ENCODE data around the gene CA12.
"Not testable (repeated sequence)": the region's sequence is repeated elsewhere in the genome, so short reads cannot be mapped to it uniquely, and the experiment has no call there.

CA12 gene

GRCh38 chr15:63381301-63382204, at the start of gene CA12:
Gene CA12 (minus strand): TSS chr15:63381846. CDS start chr15:63381720, 126 bp downstream.
- DNase-seq: peak; percentile 42

GRCh38 chr15:63430766-63431451, 49.3 kb upstream of the CA12 start:
- no peak for DNase-seq

- DNase-seq: no peak
Observed at GRCh38 chr15:63426552-63426951, 44.9 kb upstream of the CA12 start.

GRCh38 chr15:63425426-63425985, 43.9 kb upstream of the CA12 start:
- DNase-seq: no peak

DNA sequence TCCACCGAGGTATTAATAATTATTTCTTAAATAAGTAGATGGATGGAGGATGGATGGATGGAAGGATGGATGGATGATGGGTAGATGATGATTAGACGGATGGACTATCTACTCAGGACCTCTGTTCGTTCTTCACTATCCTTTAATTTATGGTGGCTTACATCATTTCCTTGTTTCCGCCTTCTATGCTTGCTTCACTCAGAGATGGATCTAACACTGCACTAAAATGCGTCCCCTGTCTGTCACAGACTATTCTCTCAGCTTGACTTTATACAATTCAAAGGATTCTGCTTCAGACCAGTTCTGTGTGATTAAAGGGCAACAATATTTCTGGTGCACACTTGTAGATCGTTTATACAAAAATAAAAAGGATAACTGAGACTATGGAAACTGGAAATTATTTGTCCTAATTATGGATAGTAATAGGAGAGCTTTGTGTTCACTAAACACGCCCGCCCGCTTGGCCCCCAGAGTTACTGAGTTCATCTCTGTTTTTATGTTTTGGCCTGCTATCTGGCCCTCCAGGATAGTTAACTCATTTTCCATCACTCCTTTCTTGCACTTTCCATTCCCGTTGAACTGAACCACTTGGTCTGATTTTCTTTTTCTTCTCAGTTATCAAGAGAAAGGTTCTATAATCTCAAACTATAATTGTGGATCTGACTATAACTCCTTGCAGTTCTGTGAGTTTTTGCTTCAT, 41.4 kb upstream of the CA12 start:
- DNase-seq: no peak

DNA sequence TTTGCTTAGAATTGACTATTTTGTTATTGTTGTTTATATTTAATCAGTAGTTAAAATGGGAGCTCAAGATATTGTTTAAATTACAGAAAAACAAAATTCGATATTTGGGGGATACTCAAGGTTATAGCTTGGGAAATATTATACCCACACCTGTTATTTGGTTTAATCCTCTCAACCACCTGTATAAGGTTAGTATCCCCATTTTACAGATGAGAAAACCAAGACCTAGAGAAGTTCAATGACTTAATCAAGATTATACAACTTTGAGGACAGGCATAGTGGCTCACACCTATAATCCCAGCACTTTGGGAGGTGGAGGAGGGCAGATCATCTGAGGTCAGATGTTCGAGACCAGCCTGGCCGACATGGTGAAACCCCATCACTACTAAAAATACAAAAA, 39.8 kb upstream of the CA12 start:
- no peak for DNase-seq

GRCh38 chr15:63420333-63420747, 38.7 kb upstream of the CA12 start:
- DNase-seq: no peak

DNA sequence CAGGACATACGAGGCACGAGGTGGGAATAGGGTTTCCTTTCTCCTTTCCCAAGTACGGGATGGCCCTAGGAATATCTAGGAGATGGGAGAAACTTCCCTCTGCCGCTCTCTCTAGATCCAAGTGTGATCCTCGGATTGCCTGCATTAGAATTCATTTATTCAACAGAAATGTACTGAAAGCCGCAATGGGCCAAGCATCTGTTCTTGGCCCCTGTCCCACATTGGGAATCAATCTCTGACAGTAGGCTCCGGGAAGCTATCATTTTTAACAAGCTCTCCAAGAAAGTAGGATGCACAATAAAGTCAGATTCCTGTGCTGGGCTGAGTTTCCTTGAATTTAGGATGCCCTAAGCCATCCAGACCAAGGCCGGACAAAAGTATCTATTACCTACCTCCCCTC, 37.2 kb upstream of the CA12 start:
- no peak for DNase-seq

GRCh38 chr15:63417721-63418120, 36.1 kb upstream of the CA12 start:
- DNase-seq: no peak

DNA sequence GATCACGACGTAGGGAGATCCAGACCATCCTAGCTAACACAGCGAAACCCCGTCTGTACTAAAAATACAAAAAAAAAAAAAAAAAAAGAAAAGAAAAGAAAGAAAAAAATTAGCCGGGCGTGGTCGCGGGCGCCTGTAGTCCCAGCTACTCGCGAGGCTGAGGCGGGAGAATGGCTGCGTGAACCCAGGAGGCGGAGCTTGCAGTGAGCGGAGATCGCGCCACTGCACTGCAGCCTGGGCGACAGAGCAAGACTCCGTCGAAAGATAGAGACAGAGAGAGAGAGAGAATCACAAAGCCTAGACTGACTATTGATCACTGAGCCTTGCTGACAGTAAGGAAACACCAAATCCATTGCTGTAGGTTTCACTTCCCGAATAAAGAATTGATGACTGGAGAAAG, 35.6 kb upstream of the CA12 start:
- not testable (repeated sequence) for DNase-seq

GRCh38 chr15:63414474-63415120, 33.0 kb upstream of the CA12 start:
- DNase-seq: no peak

DNA sequence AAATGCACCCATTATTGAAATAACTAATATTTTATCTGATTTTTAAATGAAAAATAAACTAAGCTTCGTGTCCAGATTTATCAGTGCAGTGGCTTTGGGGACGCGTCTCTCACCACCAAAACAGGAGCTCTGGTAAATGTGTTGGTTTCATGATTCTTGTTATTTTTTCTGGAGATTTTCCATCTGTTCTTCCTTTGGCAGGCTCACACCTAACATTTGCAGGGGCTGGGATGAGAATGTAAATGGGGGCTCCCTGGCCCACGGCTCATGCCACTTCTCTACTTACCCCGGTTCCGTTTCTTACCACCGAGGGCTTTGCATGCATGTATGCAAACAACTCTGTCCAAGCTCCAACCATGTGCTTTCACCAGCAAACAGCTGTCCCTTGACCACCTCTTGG, 30.9 kb upstream of the CA12 start:
- DNase-seq: no peak

- no peak for DNase-seq
Observed at GRCh38 chr15:63411866-63412265, 30.2 kb upstream of the CA12 start.

- no peak for DNase-seq
Observed at GRCh38 chr15:63409179-63409578, 27.5 kb upstream of the CA12 start.

- DNase-seq: no peak
Observed at GRCh38 chr15:63408524-63408923, 26.9 kb upstream of the CA12 start.

- DNase-seq: no peak
Observed at GRCh38 chr15:63407612-63408011, 26.0 kb upstream of the CA12 start.

GRCh38 chr15:63405683-63406390, 24.2 kb upstream of the CA12 start:
- no peak for DNase-seq

DNA sequence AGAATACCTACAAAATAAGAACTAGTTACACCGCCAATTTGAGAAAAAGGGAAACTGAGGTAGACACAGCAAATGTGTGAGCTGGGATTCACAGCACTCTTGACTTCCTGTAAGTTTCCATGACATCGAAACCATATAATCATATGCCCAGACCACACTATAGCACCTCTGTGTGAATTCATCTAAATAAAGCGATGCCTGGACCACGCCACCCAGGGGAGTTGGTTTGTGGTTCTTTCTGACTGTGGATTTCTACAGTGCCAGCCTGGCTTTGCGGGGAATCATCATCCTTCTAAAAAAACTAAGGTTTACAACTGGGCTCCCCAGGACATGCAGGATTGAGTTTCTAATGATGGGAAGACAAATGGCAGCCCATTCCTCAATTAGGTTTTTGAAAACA, 23.5 kb upstream of the CA12 start:
- DNase-seq: no peak

- no peak for DNase-seq
Observed at GRCh38 chr15:63403254-63403945, 21.8 kb upstream of the CA12 start.

DNA sequence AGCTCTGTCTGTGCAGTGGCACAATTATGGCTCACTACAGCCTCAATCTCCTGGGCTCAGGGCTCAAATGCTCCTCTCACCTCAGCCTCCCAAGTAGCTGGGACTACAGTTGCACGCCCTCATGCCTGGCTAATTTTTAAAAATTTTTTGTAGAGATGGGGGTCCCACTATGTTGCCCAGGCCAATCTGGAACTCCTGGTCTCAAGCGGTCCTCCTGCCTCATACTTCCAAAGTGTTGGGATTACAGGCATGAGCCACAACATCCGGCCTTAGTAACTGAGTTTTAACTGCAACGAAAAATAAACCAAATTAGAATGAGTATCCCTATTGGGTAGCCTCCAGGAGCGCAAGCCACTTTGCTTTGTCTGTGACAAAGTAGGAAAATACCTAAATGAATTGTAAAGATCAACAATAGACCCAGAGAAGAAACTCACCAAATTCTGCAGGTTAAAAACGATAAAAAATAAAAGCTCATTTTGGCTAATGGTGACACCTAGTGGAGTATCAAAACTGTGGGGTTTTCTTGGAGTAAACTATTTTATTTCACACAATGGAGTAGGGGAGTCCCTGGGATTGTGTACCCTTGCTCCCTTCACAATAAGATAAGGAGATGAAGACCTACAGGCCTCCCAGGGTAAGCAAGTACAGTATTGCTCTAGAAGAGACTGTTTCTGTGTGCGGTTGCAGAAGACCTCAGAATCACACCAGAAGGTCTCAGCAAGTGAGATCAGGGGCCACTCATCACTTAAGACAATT, 21.0 kb upstream of the CA12 start:
- peak; percentile 39 for DNase-seq

All from midbrain (tissue), 1 donor.